GM23338 (cell line): Measurements from ENCODE around the gene BECN2. TPM values are rescaled to one million over a fixed set of nuclear protein-coding genes. Genes with fewer than 3 reads are reported as not detected.
A peak's percentile ranks its signal among the peaks of the same experiment; 100 is the strongest.

Experiments
- ATAC-seq: fragments of 200-7000 bp; cut with Tn5 transposase; 3 replicates; pipeline ENCODE4 v1.9.1; 2020
- DNase-seq: peaks from one replicate; pipeline ENCODE4 v3.0.0-alpha.2; 2015; ENCODE audit warnings: low spot score
- H2AFZ ChIP-seq: fragments of 200-600 bp; sonication (generic); 2 replicates; pipeline ENCODE4 v1.8.0; 2016; ENCODE audit warnings: antibody characterized with exemption, mild to moderate bottlenecking, moderate library complexity
- H3F3A ChIP-seq: fragments of 200-600 bp; sonication (generic); replicated peaks from 2 replicates; pipeline ENCODE4 v1.8.0; 2017; ENCODE audit warnings: antibody characterized with exemption, mixed run types, low read depth
- H3K27ac ChIP-seq: fragments of 200-600 bp; sonication (generic); 2 replicates; pipeline ENCODE4 v1.6.1; 2016; ENCODE audit warnings: low read depth
- H3K27me3 ChIP-seq: fragments of 200-600 bp; sonication (generic); 2 replicates; pipeline ENCODE4 v1.8.0; 2016; ENCODE audit warnings: mild to moderate bottlenecking, mixed run types, moderate library complexity; ENCODE audit not compliant: insufficient read depth
- H3K36me3 ChIP-seq: fragments of 200-600 bp; sonication (generic); 2 replicates; pipeline ENCODE4 v1.8.0; 2016; ENCODE audit warnings: mild to moderate bottlenecking; ENCODE audit not compliant: insufficient read depth
- H3K4me1 ChIP-seq: fragments of 200-600 bp; sonication (generic); 2 replicates; pipeline ENCODE4 v1.8.0; 2016; ENCODE audit warnings: mild to moderate bottlenecking, moderate library complexity; ENCODE audit not compliant: insufficient read depth
- H3K4me2 ChIP-seq: fragments of 200-600 bp; sonication (generic); 2 replicates; pipeline ENCODE4 v1.7.1; 2017; ENCODE audit warnings: mixed run types
- H3K4me3 ChIP-seq: fragments of 200-600 bp; sonication (generic); 2 replicates; pipeline ENCODE4 v1.6.1; 2016; ENCODE audit warnings: mixed run types
- H3K79me2 ChIP-seq: fragments of 200-600 bp; sonication (generic); replicated peaks from 2 replicates; pipeline ENCODE4 v1.8.0; 2017; ENCODE audit warnings: mild to moderate bottlenecking; ENCODE audit not compliant: insufficient read depth
- H3K9me2 ChIP-seq: fragments of 200-600 bp; sonication (generic); 2 replicates; pipeline ENCODE4 v1.8.0; 2017; ENCODE audit not compliant: insufficient read depth
- H4K20me1 ChIP-seq: fragments of 200-600 bp; sonication (generic); replicated peaks from 2 replicates; pipeline ENCODE4 v1.8.0; 2017; ENCODE audit warnings: mild to moderate bottlenecking; ENCODE audit not compliant: insufficient read depth
- H3K27ac Mint-ChIP-seq: 2 replicates; pipeline ENCODE4 v1.8.0; 2020; ENCODE audit warnings: inconsistent platforms, mild to moderate bottlenecking, moderate library complexity, mixed read lengths
- H3K27me3 Mint-ChIP-seq: 3 replicates; pipeline ENCODE4 v1.8.0; 2022; ENCODE audit warnings: low read depth, mild to moderate bottlenecking, moderate library complexity, mixed read lengths, inconsistent platforms; ENCODE audit not compliant: insufficient read depth, poor library complexity
- H3K36me3 Mint-ChIP-seq: 3 replicates; pipeline ENCODE4 v1.8.0; 2021; ENCODE audit warnings: low read depth, mild to moderate bottlenecking, inconsistent platforms, moderate library complexity, mixed read lengths
- H3K4me1 Mint-ChIP-seq: 3 replicates; pipeline ENCODE4 v1.8.0; 2020; ENCODE audit warnings: mild to moderate bottlenecking, inconsistent platforms, mixed read lengths
- H3K4me3 Mint-ChIP-seq: 3 replicates; pipeline ENCODE4 v1.8.0; 2021; ENCODE audit warnings: moderate library complexity, mild to moderate bottlenecking, inconsistent platforms, mixed read lengths
- H3K9me3 Mint-ChIP-seq: 3 replicates; pipeline ENCODE4 v1.8.0; 2020; ENCODE audit warnings: moderate library complexity, mild to moderate bottlenecking, inconsistent platforms, mixed read lengths
- CREB1 ChIP-seq: fragments of 250-450 bp; sonication (Bioruptor Pico); IDR thresholded peaks from 2 replicates; pipeline ENCODE4 v1.5.0; 2020; ENCODE audit warnings: low read depth, mild to moderate bottlenecking, moderate library complexity
- EZH2 ChIP-seq: fragments of 200-600 bp; sonication (generic); IDR thresholded peaks from one replicate; pipeline ENCODE4 v1.8.0; 2017; ENCODE audit warnings: antibody characterized with exemption, mild to moderate bottlenecking, low read depth; ENCODE audit not compliant: unreplicated experiment
- EZH2phosphoT487 ChIP-seq: fragments of 200-600 bp; sonication (generic); IDR thresholded peaks from one replicate; pipeline ENCODE4 v1.8.1; 2018; ENCODE audit warnings: antibody characterized with exemption; ENCODE audit not compliant: unreplicated experiment
- JUNB ChIP-seq: IDR thresholded peaks from one replicate; pipeline ENCODE4 v1.6.1; 2016; ENCODE audit warnings: antibody characterized with exemption; ENCODE audit not compliant: unreplicated experiment
- NANOG ChIP-seq: IDR thresholded peaks from 2 replicates; pipeline ENCODE4 v1.6.1; 2016; ENCODE audit warnings: antibody characterized with exemption, borderline replicate concordance
- POLR2AphosphoS5 ChIP-seq: IDR thresholded peaks from 2 replicates; pipeline ENCODE4 v1.6.1; 2016; ENCODE audit warnings: antibody characterized with exemption, low read depth
- REST ChIP-seq: IDR thresholded peaks from one replicate; pipeline ENCODE4 v1.6.1; 2018; ENCODE audit warnings: antibody characterized with exemption; ENCODE audit not compliant: unreplicated experiment
- STAT1 ChIP-seq: IDR thresholded peaks from one replicate; pipeline ENCODE4 v1.6.1; 2016; ENCODE audit warnings: antibody characterized with exemption; ENCODE audit not compliant: unreplicated experiment
- ZNF114 ChIP-seq: fragments of 250-450 bp; sonication (Bioruptor Pico); IDR thresholded peaks from 2 replicates; pipeline ENCODE4 v1.5.0; 2020; ENCODE audit warnings: mild to moderate bottlenecking, moderate library complexity
- ZNF331 ChIP-seq: fragments of 250-450 bp; sonication (Bioruptor Pico); IDR thresholded peaks from 2 replicates; pipeline ENCODE4 v1.5.0; 2020; ENCODE audit warnings: low read depth, mild to moderate bottlenecking, moderate library complexity
- polyA plus RNA-seq: library from polyadenylated mRNA; unstranded; fragments of >200 nt; fragmentation: Nextera tagmentation; extraction: Ambion mirVana; gene quantifications from 2 replicates; pipeline ENCODE4 v1.2.1, GENCODE V29; 2016
- total RNA-seq: library from RNA; depleted of rRNA; stranded (reverse); fragments of >200 nt; shearing (Covaris generic); gene quantifications from 2 replicates; pipeline ENCODE4 v1.2.3, GENCODE V29; 2014
- TF ChIP-seq, protein P1 (sequence below): fragments of 250-450 bp; sonication (Bioruptor Pico); IDR thresholded peaks from 2 replicates; pipeline ENCODE4 v1.5.0; 2020; ENCODE audit warnings: mild to moderate bottlenecking, moderate library complexity
- TF ChIP-seq, protein P2 (sequence below): IDR thresholded peaks from 2 replicates; pipeline ENCODE4 v1.6.1; 2016; ENCODE audit warnings: antibody characterized with exemption
- TF ChIP-seq, protein P3 (sequence below), 2 experiments: fragments of 200-600 bp in 1 of 2; sonication (generic) in 1 of 2; conservative IDR thresholded peaks; 2 replicates each; pipeline versions ENCODE4 v1.5.1 to v1.6.1; 2016 to 2017; ENCODE audit warnings: antibody characterized with exemption in 2 of 2, low read depth in 2 of 2, mild to moderate bottlenecking in 2 of 2, moderate library complexity in 1 of 2

Gene BECN2
- total and polyA plus RNA-seq, 2 experiments from 2014 or later, result not detected

DNA sequence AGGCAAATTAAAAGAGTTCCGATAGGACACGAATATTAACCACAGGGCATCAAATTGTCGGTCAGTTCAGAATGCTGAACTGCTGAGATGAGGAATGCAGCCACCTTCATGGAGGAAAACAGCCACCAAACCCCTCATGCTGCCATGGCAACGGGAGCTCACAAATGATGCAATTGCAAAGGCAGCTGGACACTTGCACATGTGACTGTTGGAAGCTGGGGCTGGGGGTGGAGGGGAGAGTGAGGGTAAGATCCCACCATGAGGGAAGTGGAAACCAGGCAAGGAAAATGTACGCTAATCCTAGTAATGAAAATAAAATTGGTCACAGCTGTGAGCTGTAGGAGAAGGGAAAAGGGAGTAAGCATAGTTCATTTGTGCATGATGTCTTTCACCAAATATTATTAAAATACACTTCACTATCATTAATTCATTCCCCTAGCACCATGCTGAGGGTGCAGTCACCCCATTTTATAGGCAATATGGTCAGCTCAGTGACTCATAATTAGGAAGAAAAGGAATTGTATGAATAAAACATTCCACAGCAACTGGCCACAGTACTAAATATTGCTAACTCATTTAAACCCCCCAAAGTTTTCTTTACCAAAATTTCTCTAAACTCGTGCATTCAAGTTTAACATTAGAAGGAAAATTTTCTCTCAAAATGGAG is 15.3 kb downstream of the BECN2 start:
- H3F3A ChIP-seq, result no peaks in the 10 kb centered on the region
- ATAC-seq, result no peak
- H2AFZ ChIP-seq, result peak overlapping the region; percentile 21
- H3K27ac Mint-ChIP-seq, result peak overlapping the region; percentile 71; the same call in 1 of the 2 replicates
- H3K9me3 Mint-ChIP-seq, result no peaks in the 10 kb centered on the region; the same call in 2 of the 3 replicates
- H3K4me3 Mint-ChIP-seq, result no peak overlapping the region
- no peaks in the 10 kb centered on the region for H3K27me3 ChIP-seq
- no peak overlapping the region for H3K4me2 ChIP-seq
- peak; percentile 70 for DNase-seq
- H3K4me1 ChIP-seq, result peaks cover 3% of the 10 kb centered on the region; the same call in 1 of the 2 replicates
- no peak overlapping the region for H3K27ac ChIP-seq
- no peaks in the 10 kb centered on the region for H3K79me2 ChIP-seq
- H3K27me3 Mint-ChIP-seq, result peaks cover 4% of the 10 kb centered on the region
- no peaks in the 10 kb centered on the region for H4K20me1 ChIP-seq
- H3K9me2 ChIP-seq, result no peaks in the 10 kb centered on the region; the same call in 1 of the 2 replicates
- H3K4me1 Mint-ChIP-seq, result peaks cover 14% of the 10 kb centered on the region
- TF ChIP-seq ZNF331 (CRISPR knock-in tag), result no peak
- no peak for TF ChIP-seq REST
- TF ChIP-seq, protein P1, sequence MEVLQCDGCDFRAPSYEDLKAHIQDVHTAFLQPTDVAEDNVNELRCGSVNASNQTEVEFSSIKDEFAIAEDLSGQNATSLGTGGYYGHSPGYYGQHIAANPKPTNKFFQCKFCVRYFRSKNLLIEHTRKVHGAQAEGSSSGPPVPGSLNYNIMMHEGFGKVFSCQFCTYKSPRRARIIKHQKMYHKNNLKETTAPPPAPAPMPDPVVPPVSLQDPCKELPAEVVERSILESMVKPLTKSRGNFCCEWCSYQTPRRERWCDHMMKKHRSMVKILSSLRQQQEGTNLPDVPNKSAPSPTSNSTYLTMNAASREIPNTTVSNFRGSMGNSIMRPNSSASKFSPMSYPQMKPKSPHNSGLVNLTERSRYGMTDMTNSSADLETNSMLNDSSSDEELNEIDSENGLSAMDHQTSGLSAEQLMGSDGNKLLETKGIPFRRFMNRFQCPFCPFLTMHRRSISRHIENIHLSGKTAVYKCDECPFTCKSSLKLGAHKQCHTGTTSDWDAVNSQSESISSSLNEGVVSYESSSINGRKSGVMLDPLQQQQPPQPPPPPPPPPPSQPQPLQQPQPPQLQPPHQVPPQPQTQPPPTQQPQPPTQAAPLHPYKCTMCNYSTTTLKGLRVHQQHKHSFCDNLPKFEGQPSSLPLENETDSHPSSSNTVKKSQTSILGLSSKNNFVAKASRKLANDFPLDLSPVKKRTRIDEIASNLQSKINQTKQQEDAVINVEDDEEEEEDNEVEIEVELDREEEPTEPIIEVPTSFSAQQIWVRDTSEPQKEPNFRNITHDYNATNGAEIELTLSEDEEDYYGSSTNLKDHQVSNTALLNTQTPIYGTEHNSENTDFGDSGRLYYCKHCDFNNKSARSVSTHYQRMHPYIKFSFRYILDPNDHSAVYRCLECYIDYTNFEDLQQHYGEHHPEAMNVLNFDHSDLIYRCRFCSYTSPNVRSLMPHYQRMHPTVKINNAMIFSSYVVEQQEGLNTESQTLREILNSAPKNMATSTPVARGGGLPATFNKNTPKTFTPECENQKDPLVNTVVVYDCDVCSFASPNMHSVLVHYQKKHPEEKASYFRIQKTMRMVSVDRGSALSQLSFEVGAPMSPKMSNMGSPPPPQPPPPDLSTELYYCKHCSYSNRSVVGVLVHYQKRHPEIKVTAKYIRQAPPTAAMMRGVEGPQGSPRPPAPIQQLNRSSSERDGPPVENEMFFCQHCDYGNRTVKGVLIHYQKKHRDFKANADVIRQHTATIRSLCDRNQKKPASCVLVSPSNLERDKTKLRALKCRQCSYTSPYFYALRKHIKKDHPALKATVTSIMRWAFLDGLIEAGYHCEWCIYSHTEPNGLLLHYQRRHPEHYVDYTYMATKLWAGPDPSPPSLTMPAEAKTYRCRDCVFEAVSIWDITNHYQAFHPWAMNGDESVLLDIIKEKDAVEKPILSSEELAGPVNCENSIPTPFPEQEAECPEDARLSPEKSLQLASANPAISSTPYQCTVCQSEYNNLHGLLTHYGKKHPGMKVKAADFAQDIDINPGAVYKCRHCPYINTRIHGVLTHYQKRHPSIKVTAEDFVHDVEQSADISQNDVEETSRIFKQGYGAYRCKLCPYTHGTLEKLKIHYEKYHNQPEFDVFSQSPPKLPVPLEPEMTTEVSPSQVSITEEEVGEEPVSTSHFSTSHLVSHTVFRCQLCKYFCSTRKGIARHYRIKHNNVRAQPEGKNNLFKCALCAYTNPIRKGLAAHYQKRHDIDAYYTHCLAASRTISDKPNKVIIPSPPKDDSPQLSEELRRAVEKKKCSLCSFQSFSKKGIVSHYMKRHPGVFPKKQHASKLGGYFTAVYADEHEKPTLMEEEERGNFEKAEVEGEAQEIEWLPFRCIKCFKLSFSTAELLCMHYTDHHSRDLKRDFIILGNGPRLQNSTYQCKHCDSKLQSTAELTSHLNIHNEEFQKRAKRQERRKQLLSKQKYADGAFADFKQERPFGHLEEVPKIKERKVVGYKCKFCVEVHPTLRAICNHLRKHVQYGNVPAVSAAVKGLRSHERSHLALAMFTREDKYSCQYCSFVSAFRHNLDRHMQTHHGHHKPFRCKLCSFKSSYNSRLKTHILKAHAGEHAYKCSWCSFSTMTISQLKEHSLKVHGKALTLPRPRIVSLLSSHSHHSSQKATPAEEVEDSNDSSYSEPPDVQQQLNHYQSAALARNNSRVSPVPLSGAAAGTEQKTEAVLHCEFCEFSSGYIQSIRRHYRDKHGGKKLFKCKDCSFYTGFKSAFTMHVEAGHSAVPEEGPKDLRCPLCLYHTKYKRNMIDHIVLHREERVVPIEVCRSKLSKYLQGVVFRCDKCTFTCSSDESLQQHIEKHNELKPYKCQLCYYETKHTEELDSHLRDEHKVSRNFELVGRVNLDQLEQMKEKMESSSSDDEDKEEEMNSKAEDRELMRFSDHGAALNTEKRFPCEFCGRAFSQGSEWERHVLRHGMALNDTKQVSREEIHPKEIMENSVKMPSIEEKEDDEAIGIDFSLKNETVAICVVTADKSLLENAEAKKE (CRISPR knock-in tag), result no peak
- TF ChIP-seq POLR2AphosphoS5, result no peak
- no peak for TF ChIP-seq JUNB
- no peak for TF ChIP-seq NANOG
- TF ChIP-seq ZNF114 (CRISPR knock-in tag), result no peak
- TF ChIP-seq CREB1 (CRISPR knock-in tag), result no peak
- TF ChIP-seq, protein P2, sequence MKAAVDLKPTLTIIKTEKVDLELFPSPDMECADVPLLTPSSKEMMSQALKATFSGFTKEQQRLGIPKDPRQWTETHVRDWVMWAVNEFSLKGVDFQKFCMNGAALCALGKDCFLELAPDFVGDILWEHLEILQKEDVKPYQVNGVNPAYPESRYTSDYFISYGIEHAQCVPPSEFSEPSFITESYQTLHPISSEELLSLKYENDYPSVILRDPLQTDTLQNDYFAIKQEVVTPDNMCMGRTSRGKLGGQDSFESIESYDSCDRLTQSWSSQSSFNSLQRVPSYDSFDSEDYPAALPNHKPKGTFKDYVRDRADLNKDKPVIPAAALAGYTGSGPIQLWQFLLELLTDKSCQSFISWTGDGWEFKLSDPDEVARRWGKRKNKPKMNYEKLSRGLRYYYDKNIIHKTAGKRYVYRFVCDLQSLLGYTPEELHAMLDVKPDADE, result no peak
- TF ChIP-seq EZH2phosphoT487, result no peak
- TF ChIP-seq, protein P3, sequence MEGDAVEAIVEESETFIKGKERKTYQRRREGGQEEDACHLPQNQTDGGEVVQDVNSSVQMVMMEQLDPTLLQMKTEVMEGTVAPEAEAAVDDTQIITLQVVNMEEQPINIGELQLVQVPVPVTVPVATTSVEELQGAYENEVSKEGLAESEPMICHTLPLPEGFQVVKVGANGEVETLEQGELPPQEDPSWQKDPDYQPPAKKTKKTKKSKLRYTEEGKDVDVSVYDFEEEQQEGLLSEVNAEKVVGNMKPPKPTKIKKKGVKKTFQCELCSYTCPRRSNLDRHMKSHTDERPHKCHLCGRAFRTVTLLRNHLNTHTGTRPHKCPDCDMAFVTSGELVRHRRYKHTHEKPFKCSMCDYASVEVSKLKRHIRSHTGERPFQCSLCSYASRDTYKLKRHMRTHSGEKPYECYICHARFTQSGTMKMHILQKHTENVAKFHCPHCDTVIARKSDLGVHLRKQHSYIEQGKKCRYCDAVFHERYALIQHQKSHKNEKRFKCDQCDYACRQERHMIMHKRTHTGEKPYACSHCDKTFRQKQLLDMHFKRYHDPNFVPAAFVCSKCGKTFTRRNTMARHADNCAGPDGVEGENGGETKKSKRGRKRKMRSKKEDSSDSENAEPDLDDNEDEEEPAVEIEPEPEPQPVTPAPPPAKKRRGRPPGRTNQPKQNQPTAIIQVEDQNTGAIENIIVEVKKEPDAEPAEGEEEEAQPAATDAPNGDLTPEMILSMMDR (conservative IDR thresholded peaks at IDR 0.05; ENCODE audit: low read depth in 2 of 2), result no peak
- no peak for TF ChIP-seq EZH2
- TF ChIP-seq STAT1, result no peak
- no peaks in the 10 kb centered on the region for H3K36me3 ChIP-seq
- no peaks in the 10 kb centered on the region for H3K36me3 Mint-ChIP-seq
- no peak overlapping the region for H3K4me3 ChIP-seq
